UCSD-AML1 (cell line): Measurements from ENCODE around the gene PIK3C2G.
"Not testable (repeated sequence)": the region's sequence is repeated elsewhere in the genome, so short reads cannot be mapped to it uniquely, and the experiment has no call there.

Experiments used
- DNase-seq: peaks from one replicate; lab custom pipeline; 2025; ENCODE audit not compliant: unreplicated experiment; lab: John Stamatoyannopoulos, UW

PIK3C2G gene, protein sequence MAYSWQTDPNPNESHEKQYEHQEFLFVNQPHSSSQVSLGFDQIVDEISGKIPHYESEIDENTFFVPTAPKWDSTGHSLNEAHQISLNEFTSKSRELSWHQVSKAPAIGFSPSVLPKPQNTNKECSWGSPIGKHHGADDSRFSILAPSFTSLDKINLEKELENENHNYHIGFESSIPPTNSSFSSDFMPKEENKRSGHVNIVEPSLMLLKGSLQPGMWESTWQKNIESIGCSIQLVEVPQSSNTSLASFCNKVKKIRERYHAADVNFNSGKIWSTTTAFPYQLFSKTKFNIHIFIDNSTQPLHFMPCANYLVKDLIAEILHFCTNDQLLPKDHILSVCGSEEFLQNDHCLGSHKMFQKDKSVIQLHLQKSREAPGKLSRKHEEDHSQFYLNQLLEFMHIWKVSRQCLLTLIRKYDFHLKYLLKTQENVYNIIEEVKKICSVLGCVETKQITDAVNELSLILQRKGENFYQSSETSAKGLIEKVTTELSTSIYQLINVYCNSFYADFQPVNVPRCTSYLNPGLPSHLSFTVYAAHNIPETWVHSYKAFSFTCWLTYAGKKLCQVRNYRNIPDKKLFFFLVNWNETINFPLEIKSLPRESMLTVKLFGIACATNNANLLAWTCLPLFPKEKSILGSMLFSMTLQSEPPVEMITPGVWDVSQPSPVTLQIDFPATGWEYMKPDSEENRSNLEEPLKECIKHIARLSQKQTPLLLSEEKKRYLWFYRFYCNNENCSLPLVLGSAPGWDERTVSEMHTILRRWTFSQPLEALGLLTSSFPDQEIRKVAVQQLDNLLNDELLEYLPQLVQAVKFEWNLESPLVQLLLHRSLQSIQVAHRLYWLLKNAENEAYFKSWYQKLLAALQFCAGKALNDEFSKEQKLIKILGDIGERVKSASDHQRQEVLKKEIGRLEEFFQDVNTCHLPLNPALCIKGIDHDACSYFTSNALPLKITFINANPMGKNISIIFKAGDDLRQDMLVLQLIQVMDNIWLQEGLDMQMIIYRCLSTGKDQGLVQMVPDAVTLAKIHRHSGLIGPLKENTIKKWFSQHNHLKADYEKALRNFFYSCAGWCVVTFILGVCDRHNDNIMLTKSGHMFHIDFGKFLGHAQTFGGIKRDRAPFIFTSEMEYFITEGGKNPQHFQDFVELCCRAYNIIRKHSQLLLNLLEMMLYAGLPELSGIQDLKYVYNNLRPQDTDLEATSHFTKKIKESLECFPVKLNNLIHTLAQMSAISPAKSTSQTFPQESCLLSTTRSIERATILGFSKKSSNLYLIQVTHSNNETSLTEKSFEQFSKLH (N-terminal part only)

DNA sequence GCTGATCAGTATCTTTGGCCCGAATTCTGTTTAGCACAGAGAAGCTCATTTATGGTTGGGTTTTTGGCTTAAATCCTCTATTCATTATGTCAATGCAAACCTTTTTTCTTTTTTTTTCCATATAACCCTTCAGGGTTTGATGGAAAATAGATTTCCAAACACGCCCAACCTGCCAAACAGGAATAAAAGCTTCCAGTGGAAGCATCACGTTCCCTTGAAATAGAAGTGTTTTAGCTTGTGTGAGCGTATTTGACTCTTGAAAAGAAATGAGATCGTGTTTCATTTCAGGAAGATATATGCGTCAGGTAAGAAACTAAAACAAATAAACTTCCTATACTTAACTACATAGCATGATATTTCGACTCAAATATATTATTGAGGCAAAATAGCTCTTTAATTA, at the start of gene PIK3C2G:
TSS of gene PIK3C2G (plus strand) at position 246 of the 400 bp plus-strand sequence. CDS start 20,564 bp downstream, outside the sequence.
- DNase-seq, result no peak

DNA sequence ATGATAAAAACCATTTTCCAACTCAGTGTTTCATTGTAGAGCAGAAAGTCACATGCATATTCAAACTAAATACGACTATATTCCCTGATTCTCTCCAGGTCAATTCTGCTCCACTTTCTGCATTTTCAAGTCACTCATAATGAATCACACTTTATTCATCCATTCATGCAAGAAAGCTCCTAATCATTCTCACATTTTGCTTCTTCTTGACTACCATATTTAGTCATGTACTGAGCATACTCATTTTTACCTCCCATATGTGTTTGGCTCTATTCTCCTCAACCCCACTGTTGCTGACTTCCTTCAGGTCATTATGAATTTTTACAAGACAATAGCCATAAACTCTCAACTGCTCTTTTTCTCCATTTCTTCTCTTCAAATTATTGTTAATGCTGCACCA, 43.4 kb upstream of the PIK3C2G start:
- no peak for DNase-seq

DNA sequence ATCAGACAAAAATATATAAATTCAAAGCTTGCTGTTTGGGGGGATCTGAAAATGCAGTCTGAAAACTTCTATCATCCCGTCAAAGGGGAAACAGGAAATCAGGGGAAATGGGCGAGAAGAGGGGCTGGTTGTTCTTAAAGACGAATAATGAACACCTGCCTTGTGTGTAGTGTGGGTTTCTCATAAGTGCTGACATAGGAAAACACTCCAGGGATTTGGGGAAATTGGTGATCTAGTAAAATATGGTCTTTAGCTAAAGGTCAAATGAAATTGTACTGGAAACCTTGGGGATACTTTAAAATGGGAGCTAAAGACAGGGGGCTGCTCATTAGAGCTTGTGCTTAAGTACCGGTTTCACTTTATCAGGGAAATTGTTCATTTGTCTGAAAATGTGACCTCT, 39.6 kb upstream of the PIK3C2G start:
- no peak for DNase-seq

DNA sequence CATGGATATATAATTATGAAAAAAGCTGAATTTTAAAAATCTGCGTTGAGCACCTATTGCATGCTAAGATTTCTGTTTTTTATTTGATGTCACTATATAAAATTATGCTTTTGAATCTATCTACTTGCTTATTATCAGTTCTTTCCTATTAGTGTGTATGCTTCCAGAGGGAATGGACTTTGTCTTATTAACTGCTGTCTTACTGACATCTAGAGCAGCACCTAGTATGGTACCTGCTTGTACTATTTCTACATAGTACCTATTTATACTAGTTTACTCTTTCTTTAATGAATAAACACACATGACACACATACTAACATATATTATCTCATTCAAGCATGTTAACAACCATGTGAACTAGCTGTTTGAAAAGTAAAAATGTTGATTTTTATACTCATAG, 38.6 kb upstream of the PIK3C2G start:
- no peak for DNase-seq

DNA sequence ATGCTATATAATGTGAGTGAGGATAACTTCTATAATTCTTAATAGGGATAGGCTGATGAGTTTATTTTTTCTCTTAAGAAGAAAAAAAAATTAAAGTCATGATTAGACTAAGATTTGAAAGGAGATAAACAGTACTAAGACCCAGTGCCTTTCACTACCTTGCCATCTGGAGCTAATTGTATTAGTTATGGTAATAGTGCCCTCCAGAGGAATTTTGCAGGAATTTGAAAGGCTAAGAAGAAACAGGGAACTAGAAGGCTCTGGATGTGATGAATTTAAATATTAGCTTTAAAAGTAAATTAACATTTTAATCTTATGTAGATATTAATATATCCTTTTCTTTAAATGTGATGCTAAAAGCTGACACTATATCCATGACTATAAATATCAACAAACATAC, 36.6 kb upstream of the PIK3C2G start:
- no peak for DNase-seq

DNA sequence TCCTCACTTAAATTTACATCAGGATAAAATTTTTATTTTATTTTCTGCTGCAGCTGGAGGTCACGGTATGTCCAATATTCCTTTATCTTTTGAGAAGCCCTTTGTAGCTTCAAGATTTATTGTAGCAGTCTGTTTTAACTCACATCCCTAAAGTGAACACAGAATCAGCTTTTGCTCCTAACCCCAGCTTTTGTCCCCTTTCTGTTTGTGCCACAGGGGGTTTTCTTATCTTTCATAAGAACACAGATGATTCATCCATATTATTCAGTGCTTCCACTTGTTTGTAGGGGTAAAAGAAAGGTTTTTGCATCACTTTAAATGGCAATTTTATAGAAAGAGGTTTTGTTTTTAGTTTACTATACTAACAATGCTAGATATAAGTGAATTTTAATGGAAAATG, 21.8 kb upstream of the PIK3C2G start:
- DNase-seq, result no peak

DNA sequence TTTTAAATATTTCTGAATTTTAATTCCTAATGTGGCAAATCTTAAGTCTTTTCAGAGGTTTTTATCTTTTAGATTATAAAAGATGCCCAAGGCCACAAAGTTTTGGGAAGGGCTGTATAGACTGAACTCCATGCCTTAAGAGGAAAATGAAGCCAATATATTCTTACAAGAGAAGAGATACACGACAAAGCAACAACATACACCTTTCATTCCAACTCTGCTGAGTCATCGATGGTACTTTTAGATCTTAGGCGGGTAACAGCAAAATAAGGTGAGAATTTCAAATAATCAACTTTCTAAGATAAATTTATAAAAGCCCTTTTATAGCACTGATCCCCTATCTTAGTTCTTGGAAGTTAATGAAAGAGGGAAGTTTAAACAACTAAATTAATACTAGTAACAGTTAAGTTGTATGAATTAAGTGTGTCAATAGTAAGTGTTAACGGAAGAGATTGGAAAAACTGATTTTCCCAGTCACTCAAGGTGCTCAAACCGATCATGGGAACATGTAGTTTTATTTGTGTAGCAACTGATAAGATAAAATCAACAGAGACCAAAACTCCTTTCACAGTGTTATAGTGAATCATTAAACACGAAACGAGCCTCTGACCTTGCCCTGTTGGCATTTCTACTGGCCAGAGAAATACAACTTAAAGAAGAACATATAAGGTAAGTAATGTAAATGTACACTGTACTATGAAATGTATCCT, 18.8 kb upstream of the PIK3C2G start:
- DNase-seq, result no peak

DNA sequence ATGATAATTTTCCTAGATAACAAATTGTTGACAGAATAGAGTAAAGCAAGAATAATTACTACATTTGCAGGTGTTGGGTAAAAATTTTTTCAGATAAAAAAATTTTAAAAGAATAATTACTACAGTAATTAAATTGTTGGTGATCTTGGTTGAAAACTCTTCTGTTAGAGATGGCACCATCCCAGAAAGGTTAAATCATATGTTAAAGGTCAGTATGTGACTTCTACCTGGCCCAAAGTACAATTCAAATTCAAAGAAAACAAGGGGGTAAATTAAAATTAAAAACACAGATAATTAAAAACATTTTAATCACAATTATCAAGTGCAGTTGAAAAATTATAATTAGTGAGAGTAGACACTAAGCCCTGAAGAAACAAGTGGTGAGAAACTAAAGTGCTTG, 18.1 kb upstream of the PIK3C2G start:
- DNase-seq, result no peak

DNA sequence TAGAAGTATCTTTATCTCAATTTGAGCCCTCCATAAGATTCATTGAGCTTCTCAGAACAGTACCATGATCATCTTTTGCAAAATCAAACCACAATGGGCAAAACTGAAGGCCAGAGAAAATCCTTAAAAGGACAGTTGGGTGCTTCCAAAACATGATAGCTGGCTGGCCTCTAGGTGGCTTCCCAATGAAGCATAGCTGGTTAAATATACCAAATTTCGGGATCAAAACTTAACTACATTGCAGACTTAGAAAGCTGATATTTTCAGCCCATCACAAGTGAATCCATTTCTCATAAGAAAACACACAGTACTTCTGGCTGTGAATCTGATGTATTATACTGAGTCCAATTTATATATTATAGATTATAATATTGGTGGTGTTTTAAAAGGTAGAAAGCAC, 15.3 kb upstream of the PIK3C2G start:
- DNase-seq, result no peak

DNA sequence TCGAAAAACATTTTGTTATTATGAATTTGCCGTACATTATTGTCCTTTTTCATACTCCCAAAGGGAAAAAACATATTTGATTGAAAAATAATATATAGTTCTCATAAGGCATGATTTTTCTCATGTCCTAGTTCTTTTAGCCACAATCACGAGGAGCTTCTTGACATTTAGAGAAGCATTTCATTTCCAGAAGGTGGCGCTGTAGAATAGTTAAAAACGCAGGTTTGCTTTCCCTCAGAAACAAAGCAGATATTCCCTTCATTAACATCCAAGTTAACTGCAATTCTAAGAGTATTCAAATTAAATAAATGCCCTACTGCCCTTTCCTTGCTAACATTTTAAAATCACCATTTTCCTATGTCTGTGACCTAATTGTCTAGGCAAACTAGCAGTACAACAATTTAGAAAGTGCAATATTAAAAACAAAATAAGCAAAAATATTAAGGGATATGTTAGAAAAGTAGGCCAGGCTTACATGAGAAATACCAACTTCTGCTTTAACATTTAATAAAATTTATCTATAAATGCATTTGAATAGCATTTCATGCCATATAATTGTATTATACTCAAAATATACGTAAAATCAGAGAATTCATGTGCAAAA, 10.9 kb upstream of the PIK3C2G start:
- no peak for DNase-seq

DNA sequence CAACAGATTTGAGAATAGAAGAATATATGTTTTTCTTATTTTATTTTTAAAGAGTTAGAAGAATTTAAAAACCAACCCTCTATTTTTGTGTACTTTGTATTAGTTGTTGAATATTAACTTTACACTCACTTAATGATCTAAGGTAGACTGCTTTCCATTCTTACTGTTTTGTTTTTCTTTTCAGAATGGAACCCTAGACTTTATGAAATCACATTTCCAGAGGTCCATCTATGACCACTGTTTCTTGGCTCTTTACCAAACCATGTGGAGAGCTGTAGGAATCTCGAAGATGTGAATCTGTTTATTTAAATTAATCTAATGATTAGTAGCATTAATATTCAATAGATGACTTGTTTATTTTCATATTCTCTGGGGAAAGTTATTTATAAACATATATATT, 7.2 kb upstream of the PIK3C2G start:
- no peak for DNase-seq

DNA sequence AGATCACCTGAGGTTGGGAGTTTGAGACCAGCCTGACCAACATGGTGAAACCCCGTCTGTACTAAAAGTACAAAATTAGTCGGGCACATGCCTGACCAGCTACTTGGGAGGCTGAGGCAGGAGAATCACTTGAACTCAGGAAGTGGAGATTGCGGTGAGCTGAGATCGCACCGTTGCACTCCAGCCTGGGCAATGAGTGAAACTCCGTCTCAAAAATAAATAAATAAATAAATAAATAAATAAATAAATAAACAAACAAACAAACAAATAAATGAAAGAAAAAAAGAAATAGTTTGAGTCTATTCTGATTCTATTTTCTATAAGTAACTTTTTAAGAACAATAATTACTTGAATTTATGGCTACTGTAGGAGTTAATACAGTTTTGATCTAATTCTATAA, 6.3 kb upstream of the PIK3C2G start:
- DNase-seq, result not testable (repeated sequence)

DNA sequence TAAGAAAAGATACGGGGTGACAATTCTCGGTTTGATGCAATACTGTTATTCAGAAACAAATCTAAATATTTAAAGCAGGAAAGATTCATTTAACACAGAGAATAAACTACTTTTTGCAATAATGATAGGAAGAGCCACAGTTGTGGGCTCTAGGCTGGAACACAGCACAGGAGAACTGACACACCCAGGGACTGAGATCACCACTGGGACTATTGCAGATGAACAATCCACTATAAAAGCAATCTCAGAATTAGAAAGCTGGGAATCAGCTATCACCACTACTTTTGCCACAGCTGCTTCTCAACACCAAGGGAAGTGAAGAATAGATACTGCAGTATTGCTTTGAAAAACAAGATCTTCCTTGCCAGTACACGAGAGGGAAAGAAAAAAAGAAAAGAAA, 4.1 kb upstream of the PIK3C2G start:
- DNase-seq, result no peak

DNA sequence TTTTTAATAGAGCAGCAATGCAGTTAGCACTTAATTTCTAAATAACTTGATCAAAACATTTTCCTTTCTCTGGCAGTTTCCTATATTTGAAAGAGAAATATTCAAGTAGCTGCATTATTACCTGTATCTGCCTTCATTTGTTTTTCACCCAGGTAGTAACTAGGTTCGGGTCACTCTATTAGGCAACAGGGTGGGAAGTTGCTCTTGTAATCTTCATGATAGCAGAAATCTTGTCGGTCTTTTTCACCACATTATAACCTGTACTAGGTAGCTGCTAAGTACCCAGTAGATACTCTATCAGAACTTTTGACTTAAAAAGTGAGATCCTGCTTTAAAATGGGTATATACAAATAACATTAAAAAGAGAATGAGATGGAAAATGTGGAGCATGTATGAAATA, 2.4 kb upstream of the PIK3C2G start:
- DNase-seq, result no peak

DNA sequence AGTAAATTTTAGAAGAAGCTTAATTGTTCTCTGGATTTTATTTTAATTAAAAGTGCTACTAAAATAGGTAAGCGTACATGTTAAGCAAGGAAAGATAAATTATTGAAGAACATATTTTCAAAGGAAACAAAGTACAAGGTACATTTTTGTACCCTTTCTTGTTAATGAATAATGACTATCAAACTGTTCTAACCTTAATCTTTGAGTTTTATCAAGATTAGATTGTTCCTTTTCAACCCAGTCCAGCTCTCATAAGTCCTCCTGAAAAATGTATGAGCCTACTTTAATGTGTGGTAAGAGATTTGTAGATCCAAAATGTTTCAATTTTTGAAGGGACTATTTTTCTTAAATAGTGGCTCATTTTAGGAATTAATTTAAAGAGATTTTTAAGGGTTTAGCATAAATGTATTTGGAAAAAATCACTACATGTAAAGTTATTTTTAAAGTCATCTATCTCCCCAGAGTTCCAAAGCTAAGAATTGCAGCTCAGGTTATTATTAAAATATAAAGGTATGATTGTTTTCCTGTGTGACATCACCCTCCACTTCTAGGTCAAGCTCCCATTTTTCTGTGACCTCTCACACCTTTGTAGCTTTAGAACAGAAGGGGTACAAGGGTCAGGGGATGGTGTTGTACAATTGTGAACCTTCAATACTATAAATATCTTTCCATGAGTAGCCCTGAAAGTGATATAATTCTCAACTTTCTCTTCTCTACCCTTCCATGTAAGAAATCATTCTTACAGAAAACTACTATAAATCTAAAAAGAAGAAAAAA, 1.2 kb upstream of the PIK3C2G start:
- no peak for DNase-seq

DNA sequence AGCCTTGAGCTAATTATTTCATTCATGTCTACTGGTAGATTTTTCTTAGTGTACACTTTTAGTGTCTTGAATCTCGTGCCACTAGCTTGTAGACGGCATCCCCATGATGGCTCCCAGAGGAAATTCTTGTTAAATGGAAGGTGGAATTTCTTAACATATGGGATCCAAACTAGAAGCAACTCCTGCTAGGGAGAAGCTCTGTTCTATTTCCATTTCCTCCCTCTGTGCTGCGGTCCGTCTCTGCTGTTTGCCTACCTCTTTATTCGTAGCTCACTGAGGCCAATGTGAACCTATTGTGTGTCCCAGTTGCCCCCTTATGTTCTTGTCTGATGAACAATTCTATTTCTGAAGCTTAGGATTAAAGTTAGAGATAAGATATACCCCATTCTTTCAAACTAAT, 588 bp downstream of the PIK3C2G start:
- no peak for DNase-seq

DNA sequence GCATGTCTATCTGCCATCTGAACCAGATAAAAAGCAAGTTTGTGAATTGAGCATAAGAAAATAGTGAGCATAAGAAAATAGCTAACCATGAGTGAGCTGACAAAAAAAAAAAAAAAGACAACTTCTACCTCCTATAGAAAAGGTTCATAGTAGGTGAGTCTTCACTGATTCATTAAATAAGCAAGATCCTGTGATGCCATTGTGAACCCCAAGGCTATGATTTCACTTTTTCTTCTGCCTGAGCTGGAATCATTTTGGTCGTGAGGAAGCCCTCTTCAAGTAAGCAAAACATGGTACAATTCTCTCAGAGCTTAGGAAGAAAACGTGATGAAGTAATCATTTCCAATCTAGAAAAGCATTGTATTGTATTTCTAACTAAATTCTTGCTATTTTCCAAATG, 1.2 kb downstream of the PIK3C2G start:
- no peak for DNase-seq

DNA sequence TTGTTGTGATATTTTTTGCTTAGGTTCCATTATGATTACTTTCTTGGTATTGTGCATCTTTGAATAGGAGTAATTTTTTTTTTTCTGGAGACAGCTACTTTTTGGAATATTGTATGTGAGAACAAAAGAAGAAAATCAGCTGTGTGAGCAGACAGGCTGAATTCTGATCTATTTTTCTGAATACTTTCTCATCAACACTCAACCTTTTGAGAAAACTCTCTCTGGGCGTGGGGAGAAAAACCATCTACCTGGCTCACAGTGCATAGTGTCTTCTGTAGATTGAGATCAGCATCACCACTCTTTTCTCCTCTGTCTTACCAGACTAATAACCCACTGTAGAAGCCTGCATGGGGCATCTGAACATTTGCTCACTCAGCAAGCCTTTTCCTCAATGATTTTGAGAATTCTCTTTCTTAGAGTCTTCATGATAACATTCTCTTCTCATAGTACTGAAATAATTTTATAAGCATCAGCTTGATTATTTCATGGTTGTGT, 3.3 kb downstream of the PIK3C2G start:
- no peak for DNase-seq

DNA sequence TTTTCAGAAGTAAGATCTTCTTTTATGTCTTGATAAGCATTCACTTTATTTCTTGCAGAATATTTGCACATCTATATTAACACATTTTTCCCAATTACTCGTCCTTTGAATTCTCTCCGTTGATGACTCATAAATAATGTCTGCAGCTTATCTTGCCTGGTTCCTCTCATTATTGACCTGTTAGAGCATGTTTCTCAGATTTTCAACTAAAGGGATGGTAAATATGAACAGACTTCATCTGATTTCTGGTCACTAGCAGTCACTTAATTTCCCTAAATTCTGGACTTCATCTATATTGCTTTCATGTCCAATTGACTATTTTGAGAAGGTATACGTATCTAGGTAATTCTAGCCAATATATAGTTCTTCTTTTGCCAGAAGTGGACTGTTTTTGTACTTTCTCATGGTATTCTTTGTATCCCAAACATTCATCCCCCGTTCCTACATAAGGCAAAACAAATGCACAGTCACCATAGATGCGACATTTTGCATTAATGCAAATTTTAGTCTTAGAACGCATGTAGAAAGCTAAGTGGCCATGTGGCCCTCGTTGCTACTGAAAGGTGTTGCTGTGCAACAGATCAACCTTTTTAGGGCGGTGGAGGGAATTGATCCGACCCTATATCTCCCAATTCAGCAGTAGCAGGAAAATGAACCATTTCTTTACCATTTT, 6.2 kb downstream of the PIK3C2G start:
- no peak for DNase-seq
